K562 (cell line): Measurements from ENCODE around the gene ALOXE3. TPM values are rescaled to one million over a fixed set of nuclear protein-coding genes. Genes with fewer than 3 reads are reported as not detected.

Experiments used
- ADNP ChIP-seq: fragments of 200-800 bp; sonication (Bioruptor generic); IDR thresholded peaks from 2 replicates; pipeline ENCODE4 v1.6.1; 2016; ENCODE audit warnings: missing genetic modification characterization, missing compliant biosample characterization
- CBFB ChIP-seq: sonication (generic); formaldehyde crosslinking; IDR thresholded peaks from 2 replicates; pipeline ENCODE4 v1.4.0; 2020; ENCODE audit warnings: mild to moderate bottlenecking, missing genetic modification reagents
- CBX2 ChIP-seq: fragments of 200-600 bp; sonication (generic); IDR thresholded peaks from one replicate; pipeline ENCODE4 v1.6.1; 2012; ENCODE audit warnings: mild to moderate bottlenecking, low read length, inconsistent platforms; ENCODE audit not compliant: insufficient read depth, poor library complexity, severe bottlenecking
- HDAC2 ChIP-seq: fragments of 450-650 bp; IDR thresholded peaks from 2 replicates; pipeline ENCODE4 v1.6.1; 2016; ENCODE audit warnings: mild to moderate bottlenecking
- HNRNPH1 ChIP-seq: fragments of 200-400 bp; formaldehyde crosslinking; optimal IDR thresholded peaks from 2 replicates; pipeline ENCODE3; 2017; ENCODE audit warnings: low read depth, mild to moderate bottlenecking, low read length, moderate library complexity
- ILF3 ChIP-seq: fragments of 450-650 bp; IDR thresholded peaks from 2 replicates; pipeline ENCODE4 v1.6.1; 2018; ENCODE audit warnings: antibody characterized with exemption, mild to moderate bottlenecking, moderate library complexity, borderline replicate concordance
- MAFK ChIP-seq: IDR thresholded peaks from 2 replicates; pipeline ENCODE4 v1.6.1; 2011; ENCODE audit warnings: low read length, improper control_type of control experiment
- OTX1 ChIP-seq: fragments of 450-650 bp; formaldehyde crosslinking; IDR thresholded peaks from 2 replicates; pipeline ENCODE4 v1.4.0; 2022; ENCODE audit warnings: mild to moderate bottlenecking
- PURB ChIP-seq: sonication (generic); formaldehyde crosslinking; IDR thresholded peaks from 2 replicates; pipeline ENCODE4 v1.9.0; 2021; ENCODE audit warnings: low read depth, mild to moderate bottlenecking, missing genetic modification reagents
- SP1 ChIP-seq: sonication (generic); formaldehyde crosslinking; IDR thresholded peaks from 2 replicates; pipeline ENCODE4 v1.8.1; 2022; ENCODE audit warnings: mild to moderate bottlenecking, missing genetic modification reagents
- SREBF2 ChIP-seq: sonication (generic); formaldehyde crosslinking; IDR thresholded peaks from 2 replicates; pipeline ENCODE4 v1.4.0; 2020; ENCODE audit warnings: mild to moderate bottlenecking, missing genetic modification reagents
- SRSF7 ChIP-seq: fragments of 200-400 bp; formaldehyde crosslinking; optimal IDR thresholded peaks from 2 replicates; pipeline ENCODE3; 2017; ENCODE audit warnings: mild to moderate bottlenecking, low read depth, low read length
- ZKSCAN8 ChIP-seq: fragments of 200-800 bp; sonication (Bioruptor generic); IDR thresholded peaks from 2 replicates; pipeline ENCODE4 v1.6.1; 2016; ENCODE audit warnings: missing genetic modification characterization, missing compliant biosample characterization
- ZNF282 ChIP-seq: sonication (generic); formaldehyde crosslinking; IDR thresholded peaks from 2 replicates; pipeline ENCODE4 v1.8.1; 2023; ENCODE audit warnings: missing genetic modification reagents
- ZNF644 ChIP-seq: fragments of 200-800 bp; sonication (Bioruptor generic); IDR thresholded peaks from 2 replicates; pipeline ENCODE4 v1.6.1; 2016; ENCODE audit warnings: low read depth, missing genetic modification characterization, missing compliant biosample characterization
- ZNF717 ChIP-seq: fragments of 250-450 bp; sonication (Bioruptor Pico); IDR thresholded peaks from 2 replicates; pipeline ENCODE4 v1.5.0; 2021
- polyA plus RNA-seq, 8 experiments: library from polyadenylated mRNA; depleted of rRNA in 4 of 8; stranded (reverse) in 5 of 8; unstranded in 3 of 8; fragments of >200 nt; fragmentation: Nextera tagmentation in 2 of 8; fragmentation: Illumina TruSeq in 1 of 8; extraction: Ambion mirVana in 2 of 8; extraction: Trizol in 1 of 8; gene quantifications; 2 replicates each; pipeline versions ENCODE4 v1.2.1 to v1.2.3, GENCODE V29; 2011 to 2014; ENCODE audit warnings: inconsistent platforms in 1 of 8, missing spikeins in 1 of 8
- total RNA-seq, 7 experiments: library from RNA; depleted of rRNA in 6 of 7; stranded (reverse); fragments of >200 nt in 6 of 7; fragmentation: Illumina TruSeq in 2 of 7; extraction: Trizol in 2 of 7; gene quantifications; 2 replicates each; pipeline versions ENCODE4 v1.2.1 to v1.2.3, GENCODE V29; 2011 to 2021; ENCODE audit warnings: low replicate concordance in 1 of 7
- TF ChIP-seq, protein P1 (sequence below): fragments of 200-800 bp; sonication (Bioruptor generic); IDR thresholded peaks from 2 replicates; pipeline ENCODE4 v1.6.1; 2017; ENCODE audit warnings: missing genetic modification characterization, missing compliant biosample characterization
- TF ChIP-seq, protein P2 (sequence below): sonication (generic); formaldehyde crosslinking; IDR thresholded peaks from 2 replicates; pipeline ENCODE4 v1.8.1; 2023; ENCODE audit warnings: missing genetic modification reagents, mild to moderate bottlenecking, borderline replicate concordance
- TF ChIP-seq, protein P3 (sequence below): fragments of 200-400 bp; formaldehyde crosslinking; IDR thresholded peaks from 2 replicates; pipeline ENCODE4 v1.6.1; 2017; ENCODE audit warnings: mild to moderate bottlenecking, low read depth, low read length, moderate library complexity

The ALOXE3 gene
- total and polyA plus RNA-seq, 9 of the 15 experiments (the other 6 are each of a cell fraction or from before 2014, with no cell fraction given): 0.04 TPM; not detected in 8

- TF ChIP-seq CBFB (CRISPR knock-in tag): no peak
- TF ChIP-seq OTX1 (CRISPR knock-in tag): no peak
- TF ChIP-seq ZNF282 (CRISPR knock-in tag): no peak
- TF ChIP-seq ZNF717 (CRISPR knock-in tag): no peak
- TF ChIP-seq SP1 (CRISPR knock-in tag): peak; percentile 86
- TF ChIP-seq ADNP: no peak
- no peak for TF ChIP-seq ZKSCAN8
- TF ChIP-seq ZNF644: no peak
- TF ChIP-seq, protein P1, sequence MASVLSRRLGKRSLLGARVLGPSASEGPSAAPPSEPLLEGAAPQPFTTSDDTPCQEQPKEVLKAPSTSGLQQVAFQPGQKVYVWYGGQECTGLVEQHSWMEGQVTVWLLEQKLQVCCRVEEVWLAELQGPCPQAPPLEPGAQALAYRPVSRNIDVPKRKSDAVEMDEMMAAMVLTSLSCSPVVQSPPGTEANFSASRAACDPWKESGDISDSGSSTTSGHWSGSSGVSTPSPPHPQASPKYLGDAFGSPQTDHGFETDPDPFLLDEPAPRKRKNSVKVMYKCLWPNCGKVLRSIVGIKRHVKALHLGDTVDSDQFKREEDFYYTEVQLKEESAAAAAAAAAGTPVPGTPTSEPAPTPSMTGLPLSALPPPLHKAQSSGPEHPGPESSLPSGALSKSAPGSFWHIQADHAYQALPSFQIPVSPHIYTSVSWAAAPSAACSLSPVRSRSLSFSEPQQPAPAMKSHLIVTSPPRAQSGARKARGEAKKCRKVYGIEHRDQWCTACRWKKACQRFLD (CRISPR knock-in tag): no peak
- TF ChIP-seq HNRNPH1: no peak
- TF ChIP-seq, protein P2, sequence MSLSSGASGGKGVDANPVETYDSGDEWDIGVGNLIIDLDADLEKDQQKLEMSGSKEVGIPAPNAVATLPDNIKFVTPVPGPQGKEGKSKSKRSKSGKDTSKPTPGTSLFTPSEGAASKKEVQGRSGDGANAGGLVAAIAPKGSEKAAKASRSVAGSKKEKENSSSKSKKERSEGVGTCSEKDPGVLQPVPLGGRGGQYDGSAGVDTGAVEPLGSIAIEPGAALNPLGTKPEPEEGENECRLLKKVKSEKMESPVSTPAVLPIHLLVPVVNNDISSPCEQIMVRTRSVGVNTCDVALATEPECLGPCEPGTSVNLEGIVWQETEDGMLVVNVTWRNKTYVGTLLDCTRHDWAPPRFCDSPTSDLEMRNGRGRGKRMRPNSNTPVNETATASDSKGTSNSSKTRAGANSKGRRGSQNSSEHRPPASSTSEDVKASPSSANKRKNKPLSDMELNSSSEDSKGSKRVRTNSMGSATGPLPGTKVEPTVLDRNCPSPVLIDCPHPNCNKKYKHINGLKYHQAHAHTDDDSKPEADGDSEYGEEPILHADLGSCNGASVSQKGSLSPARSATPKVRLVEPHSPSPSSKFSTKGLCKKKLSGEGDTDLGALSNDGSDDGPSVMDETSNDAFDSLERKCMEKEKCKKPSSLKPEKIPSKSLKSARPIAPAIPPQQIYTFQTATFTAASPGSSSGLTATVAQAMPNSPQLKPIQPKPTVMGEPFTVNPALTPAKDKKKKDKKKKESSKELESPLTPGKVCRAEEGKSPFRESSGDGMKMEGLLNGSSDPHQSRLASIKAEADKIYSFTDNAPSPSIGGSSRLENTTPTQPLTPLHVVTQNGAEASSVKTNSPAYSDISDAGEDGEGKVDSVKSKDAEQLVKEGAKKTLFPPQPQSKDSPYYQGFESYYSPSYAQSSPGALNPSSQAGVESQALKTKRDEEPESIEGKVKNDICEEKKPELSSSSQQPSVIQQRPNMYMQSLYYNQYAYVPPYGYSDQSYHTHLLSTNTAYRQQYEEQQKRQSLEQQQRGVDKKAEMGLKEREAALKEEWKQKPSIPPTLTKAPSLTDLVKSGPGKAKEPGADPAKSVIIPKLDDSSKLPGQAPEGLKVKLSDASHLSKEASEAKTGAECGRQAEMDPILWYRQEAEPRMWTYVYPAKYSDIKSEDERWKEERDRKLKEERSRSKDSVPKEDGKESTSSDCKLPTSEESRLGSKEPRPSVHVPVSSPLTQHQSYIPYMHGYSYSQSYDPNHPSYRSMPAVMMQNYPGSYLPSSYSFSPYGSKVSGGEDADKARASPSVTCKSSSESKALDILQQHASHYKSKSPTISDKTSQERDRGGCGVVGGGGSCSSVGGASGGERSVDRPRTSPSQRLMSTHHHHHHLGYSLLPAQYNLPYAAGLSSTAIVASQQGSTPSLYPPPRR (CRISPR knock-in tag): no peak
- TF ChIP-seq ILF3: no peak
- TF ChIP-seq SRSF7: no peak
- TF ChIP-seq PURB (CRISPR knock-in tag): no peak
- no peak for TF ChIP-seq CBX2
- no peak for TF ChIP-seq HDAC2
- no peak for TF ChIP-seq SREBF2 (CRISPR knock-in tag)
- TF ChIP-seq, protein P3, sequence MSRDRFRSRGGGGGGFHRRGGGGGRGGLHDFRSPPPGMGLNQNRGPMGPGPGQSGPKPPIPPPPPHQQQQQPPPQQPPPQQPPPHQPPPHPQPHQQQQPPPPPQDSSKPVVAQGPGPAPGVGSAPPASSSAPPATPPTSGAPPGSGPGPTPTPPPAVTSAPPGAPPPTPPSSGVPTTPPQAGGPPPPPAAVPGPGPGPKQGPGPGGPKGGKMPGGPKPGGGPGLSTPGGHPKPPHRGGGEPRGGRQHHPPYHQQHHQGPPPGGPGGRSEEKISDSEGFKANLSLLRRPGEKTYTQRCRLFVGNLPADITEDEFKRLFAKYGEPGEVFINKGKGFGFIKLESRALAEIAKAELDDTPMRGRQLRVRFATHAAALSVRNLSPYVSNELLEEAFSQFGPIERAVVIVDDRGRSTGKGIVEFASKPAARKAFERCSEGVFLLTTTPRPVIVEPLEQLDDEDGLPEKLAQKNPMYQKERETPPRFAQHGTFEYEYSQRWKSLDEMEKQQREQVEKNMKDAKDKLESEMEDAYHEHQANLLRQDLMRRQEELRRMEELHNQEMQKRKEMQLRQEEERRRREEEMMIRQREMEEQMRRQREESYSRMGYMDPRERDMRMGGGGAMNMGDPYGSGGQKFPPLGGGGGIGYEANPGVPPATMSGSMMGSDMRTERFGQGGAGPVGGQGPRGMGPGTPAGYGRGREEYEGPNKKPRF: no peak
- no peak for TF ChIP-seq MAFK
Measured at GRCh38 chr17:8152112-8152775, 33.9 kb upstream of the ALOXE3 start, which contains the start of gene PER1 (continued).
